Measurements from ENCODE around the gene NAPG.
"Not testable (repeated sequence)": the region's sequence is repeated elsewhere in the genome, so short reads cannot be mapped to it uniquely, and the experiment has no call there.

NAPG gene

DNA sequence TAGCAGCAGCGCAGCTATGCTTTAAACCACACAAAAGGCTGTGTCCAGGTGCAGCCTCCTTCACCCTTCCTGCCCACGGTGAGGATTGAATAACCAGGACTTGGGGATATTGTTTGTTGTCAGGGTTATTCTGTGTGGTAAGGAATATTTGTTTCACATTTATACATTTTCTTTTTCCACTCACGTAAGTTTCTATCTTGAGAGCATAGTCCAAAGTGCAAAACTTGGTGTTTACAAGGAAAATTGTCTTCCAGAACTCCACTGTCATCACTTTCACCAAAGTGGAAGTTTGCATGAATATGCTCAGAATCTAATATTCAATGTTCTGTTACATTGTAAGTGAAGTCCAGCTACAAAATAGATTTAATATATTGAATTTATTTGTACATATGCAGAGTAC lies 26.4 kb downstream of the NAPG start:
- no peak for TF ChIP-seq CTCF (conservative IDR thresholded peaks at IDR 0.05)
- no peak overlapping the region for H3K27ac ChIP-seq

GRCh38 chr18:10556251-10556650 lies 30.4 kb downstream of the NAPG start:
- not testable (repeated sequence) for H3K27ac ChIP-seq

- TF ChIP-seq CTCF (conservative IDR thresholded peaks at IDR 0.05) = no peak
- no peak overlapping the region for H3K27ac ChIP-seq
Observed at GRCh38 chr18:10557085-10557677, 31.4 kb downstream of the NAPG start.

DNA sequence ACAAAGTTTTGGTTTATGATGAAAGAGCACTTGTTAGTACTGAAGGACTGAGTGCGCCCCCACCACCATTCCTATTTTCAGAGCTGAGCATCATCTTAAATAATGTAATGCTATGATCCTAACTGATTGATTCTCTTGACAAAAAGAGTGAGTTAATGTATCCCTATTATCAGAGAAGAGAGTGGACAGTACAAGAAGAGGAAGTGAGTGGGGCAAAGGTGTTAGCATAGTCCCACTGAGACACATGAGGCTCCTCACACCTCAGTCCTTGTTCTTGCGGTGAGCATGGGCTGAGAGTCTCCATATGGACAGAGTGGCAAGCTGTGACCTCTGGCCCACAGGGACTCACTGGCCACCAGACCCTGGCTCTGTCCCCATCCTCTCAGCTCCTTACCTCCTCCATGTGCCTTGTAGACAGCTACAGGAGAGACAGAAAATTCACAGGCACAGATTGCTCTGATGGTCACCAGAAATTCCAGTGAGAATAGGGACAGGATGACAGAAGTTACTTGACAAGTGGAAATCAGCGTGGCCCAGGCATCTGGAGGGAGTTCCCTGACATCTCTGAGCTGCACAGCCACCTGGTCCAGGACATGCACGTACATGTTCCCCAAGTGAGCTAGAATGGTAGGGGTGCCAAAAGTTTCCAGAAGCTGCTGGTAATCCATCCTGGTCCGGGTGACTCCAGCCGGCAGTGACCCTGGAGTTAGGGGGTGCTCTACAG lies 32.6 kb downstream of the NAPG start:
- no peak overlapping the region for H3K27ac ChIP-seq
- no peak for TF ChIP-seq CTCF (conservative IDR thresholded peaks at IDR 0.05)

DNA sequence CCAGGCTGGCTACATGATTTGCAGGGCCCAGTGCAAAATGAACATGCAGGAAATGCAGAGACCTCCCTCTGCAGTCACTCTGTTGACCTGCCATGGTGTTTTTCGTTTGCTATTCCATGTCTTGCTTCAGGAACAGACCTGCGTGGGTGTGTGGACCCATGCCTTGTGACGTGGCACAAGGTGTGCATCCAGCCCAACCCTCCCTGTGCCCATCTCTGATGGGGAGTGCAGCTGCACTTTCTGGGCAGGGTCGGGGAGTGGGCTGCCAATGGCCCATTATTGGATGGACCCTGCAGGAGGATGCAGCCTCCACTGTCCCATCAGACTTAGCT lies 33.1 kb downstream of the NAPG start:
- TF ChIP-seq CTCF (conservative IDR thresholded peaks at IDR 0.05) = no peak
- no peak overlapping the region for H3K27ac ChIP-seq

- TF ChIP-seq CTCF (conservative IDR thresholded peaks at IDR 0.05) = no peak
- peak overlapping the region; percentile 55; the same call in 1 of the 2 replicates for H3K27ac ChIP-seq
Observed at GRCh38 chr18:10559553-10560451, 34.0 kb downstream of the NAPG start.

DNA sequence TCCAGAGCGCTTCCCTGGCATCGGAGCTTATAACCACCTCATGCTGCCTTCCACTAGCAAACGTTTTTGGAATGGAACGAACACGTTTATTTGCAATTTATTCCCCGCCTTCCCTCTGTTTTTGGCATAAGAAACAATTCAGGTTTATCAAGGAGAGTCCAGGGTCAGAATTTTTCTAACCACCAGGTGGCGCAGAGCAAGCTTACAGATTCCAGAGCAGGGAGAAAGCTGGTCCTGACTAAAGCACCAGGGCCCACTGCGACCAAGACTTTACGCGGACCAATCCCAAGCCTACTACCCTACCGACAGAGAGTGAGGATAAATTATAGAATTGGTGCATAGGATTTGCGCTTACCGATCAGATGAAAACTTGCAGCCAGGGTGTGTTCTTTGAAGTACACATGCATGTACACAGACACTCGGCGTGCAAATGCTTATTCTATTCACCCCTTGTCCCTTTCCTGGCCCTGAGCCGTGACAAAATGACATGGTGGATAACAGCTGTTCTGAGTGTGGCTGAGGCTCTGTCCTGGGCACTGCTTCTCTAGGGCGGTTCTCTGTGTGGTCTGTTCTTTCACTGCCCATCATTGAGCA lies 34.7 kb downstream of the NAPG start:
- peak overlapping the region; percentile 55; the same call in 1 of the 2 replicates for H3K27ac ChIP-seq
- TF ChIP-seq CTCF (conservative IDR thresholded peaks at IDR 0.05) = peak; percentile 86

Measured in VCaP (cell line).